Left ventricle myocardium inferior (tissue), 1 donor: ENCODE results near the gene MGLL. TPM values are rescaled to one million over a fixed set of nuclear protein-coding genes. Genes with fewer than 3 reads are reported as not detected.

Experiments
- DNase-seq: peaks from one replicate; pipeline ENCODE4 v3.0.0-alpha.2; 2020
- H3K27ac ChIP-seq: fragments of 200-600 bp; replicated peaks from 2 replicates; pipeline ENCODE4 v1.8.0; 2021
- H3K27me3 ChIP-seq: fragments of 200-600 bp; 2 replicates; pipeline ENCODE4 v1.8.0; 2021; ENCODE audit warnings: low read depth
- H3K36me3 ChIP-seq: fragments of 200-600 bp; 2 replicates; pipeline ENCODE4 v1.8.0; 2021
- H3K4me1 ChIP-seq: fragments of 200-600 bp; 2 replicates; pipeline ENCODE4 v1.8.0; 2021
- H3K4me3 ChIP-seq: fragments of 200-600 bp; 2 replicates; pipeline ENCODE4 v1.8.0; 2021; ENCODE audit warnings: mild to moderate bottlenecking, moderate library complexity
- H3K9me3 ChIP-seq: fragments of 200-600 bp; replicated peaks from 2 replicates; pipeline ENCODE4 v1.8.0; 2021
- intact Hi-C: fragments of 100-400 bp; cut with micrococcal nuclease; formaldehyde crosslinking; loops from one replicate; pipeline ENCODE4 v1.11.0; 2022
- total RNA-seq: library from RNA; stranded (reverse); fragmentation: NEBNext Ultra II Directional; extraction: Animal tissue kit (Norgen Biotek cat#: 25700); gene quantifications from one replicate; pipeline ENCODE4 v1.2.1, GENCODE V29; 2021
- TF ChIP-seq, protein P1 (sequence below): fragments of 200-600 bp; IDR thresholded peaks from 2 replicates; pipeline ENCODE4 v1.8.0; 2021; ENCODE audit warnings: antibody characterized with exemption, mild to moderate bottlenecking, borderline replicate concordance
- donor health status: DM: no; HTN: yes; CAD: no; lungs with severe emphysema.

MGLL gene
- total RNA-seq, 1 donor from 2014 or later: 67.0 TPM

DNA sequence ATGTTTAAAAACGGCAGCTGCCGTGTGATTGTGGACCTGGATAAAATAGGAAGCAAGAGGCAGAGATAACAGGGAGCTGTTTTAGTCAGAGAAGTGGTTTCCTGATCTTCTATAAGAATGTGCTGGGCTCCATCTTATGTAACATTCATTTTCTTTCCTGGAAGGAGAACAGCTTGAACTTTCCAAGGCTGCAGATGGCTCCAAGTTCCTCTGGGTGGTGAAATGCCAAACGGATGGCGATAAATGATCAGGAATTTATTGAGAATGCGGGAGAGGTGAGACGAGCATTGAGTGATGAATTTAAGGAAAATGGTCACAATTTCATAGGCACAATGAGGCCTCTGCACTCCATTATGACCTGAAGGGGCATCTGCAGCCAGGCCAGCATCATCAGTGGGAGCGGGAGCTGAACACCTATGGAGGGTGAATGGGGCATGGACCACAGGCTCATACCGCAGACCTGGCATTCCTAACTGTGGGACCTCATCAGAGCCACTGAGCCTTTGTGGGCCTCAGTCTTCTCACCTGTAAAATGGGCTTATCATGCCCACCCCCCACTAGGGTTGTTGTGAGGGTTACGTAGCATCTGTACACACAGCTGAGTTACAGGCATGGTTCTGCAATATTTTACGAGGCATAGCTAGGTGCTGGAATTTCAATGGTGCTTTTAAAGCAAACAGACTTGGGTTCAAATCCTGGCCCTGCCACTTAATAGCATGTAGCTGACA, 17.1 kb downstream of the MGLL start:
- Histone ChIP-seq H3K9me3 (no peaks in the 10 kb centered on the region), H3K4me3 (no peak overlapping the region), H3K36me3 (peaks cover 53% of the 10 kb centered on the region), H3K27ac (no peak overlapping the region), H3K27me3 (no peaks in the 10 kb centered on the region), H3K4me1 (peaks cover 67% of the 10 kb centered on the region)
- no peak for DNase-seq
- TF ChIP-seq, protein P1, sequence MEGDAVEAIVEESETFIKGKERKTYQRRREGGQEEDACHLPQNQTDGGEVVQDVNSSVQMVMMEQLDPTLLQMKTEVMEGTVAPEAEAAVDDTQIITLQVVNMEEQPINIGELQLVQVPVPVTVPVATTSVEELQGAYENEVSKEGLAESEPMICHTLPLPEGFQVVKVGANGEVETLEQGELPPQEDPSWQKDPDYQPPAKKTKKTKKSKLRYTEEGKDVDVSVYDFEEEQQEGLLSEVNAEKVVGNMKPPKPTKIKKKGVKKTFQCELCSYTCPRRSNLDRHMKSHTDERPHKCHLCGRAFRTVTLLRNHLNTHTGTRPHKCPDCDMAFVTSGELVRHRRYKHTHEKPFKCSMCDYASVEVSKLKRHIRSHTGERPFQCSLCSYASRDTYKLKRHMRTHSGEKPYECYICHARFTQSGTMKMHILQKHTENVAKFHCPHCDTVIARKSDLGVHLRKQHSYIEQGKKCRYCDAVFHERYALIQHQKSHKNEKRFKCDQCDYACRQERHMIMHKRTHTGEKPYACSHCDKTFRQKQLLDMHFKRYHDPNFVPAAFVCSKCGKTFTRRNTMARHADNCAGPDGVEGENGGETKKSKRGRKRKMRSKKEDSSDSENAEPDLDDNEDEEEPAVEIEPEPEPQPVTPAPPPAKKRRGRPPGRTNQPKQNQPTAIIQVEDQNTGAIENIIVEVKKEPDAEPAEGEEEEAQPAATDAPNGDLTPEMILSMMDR: no peak
- intact Hi-C loops: no loop called here

DNA sequence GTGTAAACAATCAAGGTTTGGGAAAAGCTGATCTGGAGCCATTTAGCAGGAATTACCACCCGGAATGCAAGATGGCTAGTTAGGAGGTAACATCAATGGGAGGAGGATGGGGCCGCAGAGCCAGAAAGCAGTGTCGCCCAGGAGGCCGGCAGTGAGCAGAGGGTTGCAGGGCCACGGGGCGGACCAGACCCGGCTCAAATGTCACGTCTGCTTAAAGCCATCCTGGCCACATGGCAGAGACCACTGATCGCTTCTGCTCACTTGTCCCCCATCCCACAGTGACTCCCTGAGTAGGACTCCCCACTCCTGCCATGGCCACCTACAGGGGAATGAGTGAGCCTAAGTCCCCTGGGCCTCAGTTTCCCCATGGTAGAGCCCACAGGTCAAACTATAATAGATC, 18.2 kb downstream of the MGLL start:
- intact Hi-C loops: no loop called here
- Histone ChIP-seq H3K27ac (no peak overlapping the region), H3K4me3 (no peak overlapping the region), H3K9me3 (no peaks in the 10 kb centered on the region), H3K36me3 (peaks cover 50% of the 10 kb centered on the region), H3K27me3 (no peaks in the 10 kb centered on the region), H3K4me1 (peaks cover 67% of the 10 kb centered on the region)
- DNase-seq: no peak
- TF ChIP-seq, protein P1: no peak

DNA sequence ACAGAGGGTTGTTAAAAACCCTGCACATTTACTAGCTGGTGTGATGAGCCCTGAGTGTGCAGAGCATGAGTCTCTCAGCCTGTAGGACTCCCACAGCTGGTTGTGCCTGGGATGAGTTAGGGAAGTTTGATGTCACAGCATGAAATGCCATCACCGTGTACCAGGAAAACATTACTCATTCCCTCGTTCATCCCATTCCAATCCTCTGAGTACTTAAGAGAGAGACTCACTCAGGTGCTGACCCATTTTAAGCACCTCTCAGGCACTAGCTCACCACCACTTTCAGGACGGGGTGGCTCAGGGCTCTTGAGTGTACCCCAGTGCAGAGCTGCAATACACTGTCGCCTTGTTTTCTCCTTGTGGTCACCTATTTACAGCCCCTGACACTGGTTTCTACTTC, 18.7 kb downstream of the MGLL start:
- no peaks in the 10 kb centered on the region for H3K27me3 ChIP-seq
- intact Hi-C loops: no loop called here
- no peak overlapping the region for H3K4me3 ChIP-seq
- TF ChIP-seq, protein P1: no peak
- no peak for DNase-seq
- no peaks in the 10 kb centered on the region for H3K9me3 ChIP-seq
- no peak overlapping the region for H3K27ac ChIP-seq
- H3K36me3 ChIP-seq: peaks cover 50% of the 10 kb centered on the region
- H3K4me1 ChIP-seq: peaks cover 69% of the 10 kb centered on the region

DNA sequence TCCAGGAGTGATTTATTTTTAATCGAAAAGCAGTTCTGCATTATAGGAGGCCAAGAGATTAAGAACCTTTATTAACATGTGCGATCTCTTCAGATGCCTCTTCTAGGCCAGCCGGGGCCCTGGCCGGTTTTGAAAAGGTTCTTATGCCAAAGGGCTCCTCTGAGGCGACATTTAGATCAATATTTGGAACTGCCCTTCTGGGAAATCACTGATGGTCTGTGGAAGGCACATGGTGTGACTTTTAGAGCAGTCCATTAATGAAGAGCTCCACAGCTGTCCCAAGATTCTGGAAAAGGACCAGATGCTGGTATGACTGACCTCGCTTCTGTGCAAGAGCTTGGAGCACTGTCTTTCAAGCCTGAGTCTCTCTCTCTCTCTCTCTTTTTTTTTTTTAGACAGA, 19.7 kb downstream of the MGLL start:
- Histone ChIP-seq H3K27me3 (no peaks in the 10 kb centered on the region), H3K4me3 (no peak overlapping the region), H3K27ac (peak overlapping the region; percentile 10), H3K4me1 (peaks cover 74% of the 10 kb centered on the region), H3K36me3 (peaks cover 50% of the 10 kb centered on the region), H3K9me3 (no peaks in the 10 kb centered on the region)
- no peak for DNase-seq
- TF ChIP-seq, protein P1: no peak
- intact Hi-C loops: no loop called here

DNA sequence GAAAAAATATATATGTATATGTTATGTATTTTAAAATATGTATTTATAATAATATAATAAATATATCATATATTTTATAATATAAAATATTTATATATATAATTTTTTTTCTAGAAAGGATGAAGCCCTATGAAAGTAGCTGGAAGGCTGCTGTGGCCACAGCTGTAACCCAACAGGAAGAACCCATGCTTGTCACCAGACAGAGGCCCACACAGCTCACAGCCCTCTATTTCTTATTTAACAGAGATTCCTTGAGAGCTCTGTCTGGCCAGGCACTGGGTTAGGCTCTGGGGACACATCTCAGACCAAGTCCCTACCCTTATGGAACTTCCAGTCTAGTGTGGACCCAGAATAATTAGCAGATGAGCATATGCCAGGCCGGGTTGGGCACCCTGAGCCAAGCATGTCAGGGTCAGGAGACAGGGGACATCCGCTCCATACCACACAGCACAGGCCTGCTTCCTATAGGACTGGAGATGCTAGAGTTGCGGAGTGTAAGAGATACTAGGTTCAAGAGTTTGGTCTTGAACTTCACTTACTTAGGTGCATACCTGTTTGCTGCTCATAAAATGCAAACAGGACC, 20.5 kb downstream of the MGLL start:
- Histone ChIP-seq H3K27ac (peak overlapping the region; percentile 10), H3K4me3 (no peak overlapping the region), H3K4me1 (peaks cover 71% of the 10 kb centered on the region), H3K9me3 (no peaks in the 10 kb centered on the region), H3K36me3 (peaks cover 54% of the 10 kb centered on the region), H3K27me3 (no peaks in the 10 kb centered on the region)
- no peak for DNase-seq
- TF ChIP-seq, protein P1: no peak
- intact Hi-C loops: no loop called here
